Measurements from ENCODE around the gene CALD1.

The CALD1 gene

DNA sequence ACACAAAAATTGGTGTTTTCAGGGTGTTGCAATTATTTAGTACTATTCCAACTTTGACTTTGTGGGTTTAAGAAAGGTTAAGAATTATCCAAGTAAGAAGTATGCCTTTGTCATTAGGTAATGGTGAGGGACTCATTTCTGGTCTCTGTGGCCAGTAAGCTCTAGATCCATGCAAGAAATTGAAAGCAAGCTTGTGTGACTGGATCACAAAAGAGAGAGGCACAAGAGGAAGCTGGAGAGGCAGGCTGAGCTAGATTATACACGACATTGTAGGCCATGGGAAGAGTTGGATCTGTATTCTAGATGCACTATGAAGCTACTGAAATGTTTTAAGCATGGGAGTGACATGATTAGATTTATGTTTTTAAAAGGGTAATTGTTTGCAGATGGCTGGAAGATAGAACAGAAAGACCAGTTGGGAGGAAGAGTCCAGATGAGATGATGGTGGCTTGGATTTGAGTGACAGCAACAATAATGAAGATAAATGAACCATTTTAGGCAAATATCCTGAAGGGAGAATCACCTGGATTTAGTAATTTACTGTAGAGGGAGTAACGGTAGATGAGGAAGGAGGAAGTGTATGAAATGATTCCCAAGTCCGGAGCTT is 50.0 kb downstream of the CALD1 start:
- DNase-seq, result no peak

DNA sequence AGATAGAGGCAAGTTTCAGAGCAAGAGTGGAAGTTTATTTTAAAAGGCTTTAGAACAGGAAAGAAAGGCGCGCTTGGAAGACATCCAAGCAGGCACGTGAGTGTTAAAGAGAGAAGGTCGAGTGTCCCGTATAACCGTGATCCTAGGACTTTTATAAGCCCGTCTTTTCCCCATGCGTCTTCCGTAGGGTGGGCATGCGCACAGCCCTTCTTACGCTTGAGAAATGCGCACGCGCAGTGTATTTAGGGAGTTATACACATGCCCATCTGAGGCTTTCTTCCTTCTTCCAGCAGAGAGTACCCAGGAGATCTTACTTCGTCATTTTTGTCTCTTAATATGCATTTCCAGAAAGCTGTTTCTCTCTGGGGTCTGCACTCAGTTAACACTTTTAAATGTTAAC is 52.4 kb downstream of the CALD1 start:
- DNase-seq, result no peak

DNA sequence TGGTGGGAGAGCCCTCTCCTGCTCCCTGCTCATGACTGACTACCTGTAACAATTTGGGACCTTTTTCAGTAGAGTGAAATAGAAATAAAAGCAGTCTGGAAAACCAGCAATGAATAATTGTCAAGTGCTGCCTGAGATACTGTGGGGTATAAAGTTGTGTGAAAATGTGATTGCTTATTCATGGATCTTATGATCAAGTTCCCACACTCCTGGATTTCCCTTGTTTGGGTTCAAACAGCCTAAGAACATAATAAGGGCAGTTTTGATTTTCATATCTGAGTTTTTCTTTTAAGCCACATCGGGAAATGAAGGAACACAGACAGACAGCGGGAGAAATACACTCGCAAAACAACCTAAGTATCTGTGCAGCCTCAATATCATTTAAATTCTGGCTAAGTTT is 52.9 kb downstream of the CALD1 start:
- no peak for DNase-seq

DNA sequence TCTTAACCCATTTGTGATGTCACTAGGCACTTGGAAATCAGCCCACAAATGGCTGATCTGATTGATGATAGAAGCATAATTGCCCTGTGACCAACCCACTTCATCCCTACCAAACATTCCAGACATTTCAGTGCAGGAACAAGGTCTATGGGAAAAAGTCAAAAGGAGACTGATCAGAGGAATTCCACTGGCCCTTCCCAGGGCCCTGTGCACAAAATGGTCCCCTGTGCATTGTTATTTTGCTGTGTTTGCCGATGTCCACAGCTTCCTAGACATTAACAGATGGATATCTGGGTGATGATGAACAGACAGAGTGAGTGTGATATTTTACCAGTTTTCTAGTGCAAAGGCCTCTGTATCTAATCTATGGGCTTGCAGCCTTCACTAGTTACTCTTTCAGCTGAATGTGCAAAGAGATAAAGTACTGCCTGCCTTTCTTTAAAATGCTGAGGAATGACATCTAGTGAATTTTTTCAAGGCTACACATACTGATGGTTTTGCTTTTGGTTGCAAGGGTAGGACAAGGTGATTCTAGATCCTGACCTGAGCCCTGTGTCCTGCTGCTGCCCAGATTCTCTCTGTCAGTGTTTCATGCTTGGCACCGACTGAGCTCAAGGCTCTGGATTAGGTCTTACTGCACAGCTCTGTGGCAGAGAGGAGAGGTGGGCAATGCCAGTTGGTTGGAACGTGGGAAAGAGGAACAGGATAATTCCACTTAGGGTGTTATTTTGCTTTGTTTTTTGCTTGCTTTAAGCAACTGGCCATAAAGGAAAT is 55.4 kb downstream of the CALD1 start:
- no peak for DNase-seq

DNA sequence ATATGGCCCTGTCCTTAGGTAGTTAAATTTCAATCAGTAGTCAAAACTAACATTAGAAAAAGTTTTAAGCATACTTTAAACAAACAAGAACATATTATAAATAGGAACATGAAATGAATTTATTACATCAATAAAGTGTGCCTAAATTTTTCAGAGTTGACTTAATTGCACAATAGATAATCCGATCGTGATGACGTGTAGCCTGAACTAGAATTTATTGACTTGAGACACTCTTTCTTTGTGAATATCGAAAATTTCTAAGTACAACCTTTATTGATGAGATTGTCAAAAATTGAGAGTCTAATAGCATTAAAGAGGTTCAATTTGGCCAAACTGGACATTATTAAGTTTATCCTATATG is 56.0 kb downstream of the CALD1 start:
- no peak for DNase-seq

DNA sequence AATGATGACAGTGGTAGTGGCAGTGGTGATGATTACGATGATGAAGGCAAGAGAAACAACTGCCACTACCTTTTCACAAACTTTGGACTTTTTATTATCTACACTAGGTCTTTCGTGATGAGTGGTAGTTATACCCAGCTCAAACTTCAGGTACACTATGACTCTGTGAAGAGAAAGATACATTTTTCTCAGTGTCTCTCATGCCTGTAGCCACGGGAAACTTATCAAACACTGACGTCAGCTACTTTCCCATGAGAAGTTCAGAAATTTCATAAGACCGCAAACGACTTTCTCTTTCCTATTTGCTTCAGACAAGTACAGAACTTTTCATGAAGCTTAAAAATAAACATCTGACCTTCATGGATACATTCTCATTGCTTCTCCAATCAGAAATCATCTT is 57.0 kb downstream of the CALD1 start:
- DNase-seq, result no peak

DNA sequence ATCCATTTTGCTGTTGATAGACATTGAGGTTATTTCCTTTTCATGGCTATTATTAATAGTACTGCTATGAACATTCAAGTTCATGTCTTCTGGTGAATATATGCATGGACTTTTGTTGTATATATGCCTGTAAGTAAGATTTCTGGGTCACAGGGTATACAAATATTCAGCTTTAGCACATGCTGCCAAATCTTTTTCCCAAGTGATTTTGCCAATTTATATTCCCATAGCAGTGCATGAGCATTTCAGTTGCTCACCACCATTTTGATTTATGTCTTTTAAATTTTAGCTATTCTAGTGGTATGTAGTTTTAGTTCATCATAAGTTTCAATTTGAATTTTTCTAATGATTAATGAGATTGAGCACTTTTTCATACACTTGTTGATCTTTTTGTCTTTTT is 59.9 kb downstream of the CALD1 start:
- no peak for DNase-seq

DNA sequence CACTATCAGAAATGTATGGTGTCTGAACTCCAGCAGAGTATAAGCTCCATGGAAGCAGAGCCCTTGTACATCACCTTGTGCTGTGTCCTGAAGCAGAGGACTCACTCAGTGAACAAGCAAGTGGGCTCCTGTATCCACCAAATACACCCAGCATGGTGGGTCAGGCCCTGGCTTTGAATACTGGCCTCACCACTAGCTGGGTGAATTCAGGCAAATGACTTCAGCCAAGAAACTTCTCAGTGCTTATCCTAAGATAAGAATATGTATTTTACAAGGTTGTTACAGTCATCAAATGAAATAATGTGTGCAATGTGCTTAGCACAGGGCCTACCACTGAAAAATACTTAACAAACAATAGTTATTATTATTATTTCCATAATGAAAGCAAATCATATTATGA is 62.6 kb downstream of the CALD1 start:
- no peak for DNase-seq

DNA sequence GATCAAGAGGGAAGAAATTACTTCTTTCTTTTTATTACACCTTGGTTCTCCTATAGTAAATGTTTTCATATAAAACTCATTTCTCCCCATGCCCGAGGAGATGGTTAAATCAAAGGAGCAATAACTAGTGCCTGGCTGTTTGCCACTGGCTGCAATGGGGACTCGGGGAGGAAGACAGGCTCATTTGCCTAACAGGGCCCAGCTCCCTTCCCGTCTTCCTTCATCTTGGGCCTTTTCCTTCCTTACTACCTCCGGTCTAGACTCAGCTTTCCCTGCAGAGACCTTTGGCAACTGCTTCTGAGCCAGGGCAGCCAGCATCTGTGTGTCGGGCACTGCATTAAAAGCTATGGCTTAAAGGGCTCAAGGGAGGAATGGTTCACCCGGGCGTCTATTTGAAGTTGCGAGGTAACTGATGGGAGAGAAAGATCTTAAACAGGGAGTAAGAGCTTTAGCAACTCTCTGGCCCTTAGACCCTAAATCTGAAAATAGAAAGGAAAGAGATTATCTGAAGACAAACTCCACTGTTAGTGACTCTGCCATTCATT is 63.5 kb downstream of the CALD1 start:
- no peak for DNase-seq

DNA sequence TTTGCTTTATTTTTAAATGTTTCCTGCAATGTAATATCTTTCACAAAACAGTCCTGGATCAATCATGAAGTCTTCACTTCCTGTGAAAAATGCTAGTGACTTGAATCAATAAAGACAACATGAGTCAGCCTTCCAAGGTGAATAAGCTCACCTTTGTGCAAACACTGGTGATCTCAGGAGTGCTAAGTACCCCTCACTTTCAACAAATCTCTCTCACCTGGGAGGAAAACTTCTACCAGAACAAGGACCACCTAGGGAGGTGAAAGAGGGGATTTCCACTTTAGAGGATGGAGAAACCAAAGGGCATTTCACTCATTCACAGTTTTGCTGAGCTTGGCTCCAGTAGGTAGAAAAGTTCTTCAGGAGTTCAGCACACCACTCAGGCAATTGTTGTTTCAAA is 64.8 kb downstream of the CALD1 start:
- no peak for DNase-seq

DNA sequence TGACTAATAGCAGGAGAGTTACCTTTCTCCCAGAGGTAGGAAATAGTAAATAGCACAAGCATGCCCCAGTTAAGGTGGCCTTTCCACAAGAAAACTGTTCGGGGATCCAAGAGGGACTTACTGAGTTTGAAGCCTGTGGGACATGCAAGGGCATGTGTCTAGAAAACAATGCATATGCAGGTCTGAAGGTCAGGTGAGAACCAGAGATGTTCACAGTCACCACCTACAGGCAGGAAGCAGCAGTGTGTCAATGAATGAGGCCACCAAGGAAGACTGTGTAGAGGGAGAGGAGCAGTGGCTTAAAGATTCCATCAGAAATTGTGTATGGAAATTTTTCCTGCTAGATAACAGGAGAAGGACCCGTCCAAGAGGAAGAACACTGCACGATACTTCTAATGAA is 66.0 kb downstream of the CALD1 start:
- no peak for DNase-seq

DNA sequence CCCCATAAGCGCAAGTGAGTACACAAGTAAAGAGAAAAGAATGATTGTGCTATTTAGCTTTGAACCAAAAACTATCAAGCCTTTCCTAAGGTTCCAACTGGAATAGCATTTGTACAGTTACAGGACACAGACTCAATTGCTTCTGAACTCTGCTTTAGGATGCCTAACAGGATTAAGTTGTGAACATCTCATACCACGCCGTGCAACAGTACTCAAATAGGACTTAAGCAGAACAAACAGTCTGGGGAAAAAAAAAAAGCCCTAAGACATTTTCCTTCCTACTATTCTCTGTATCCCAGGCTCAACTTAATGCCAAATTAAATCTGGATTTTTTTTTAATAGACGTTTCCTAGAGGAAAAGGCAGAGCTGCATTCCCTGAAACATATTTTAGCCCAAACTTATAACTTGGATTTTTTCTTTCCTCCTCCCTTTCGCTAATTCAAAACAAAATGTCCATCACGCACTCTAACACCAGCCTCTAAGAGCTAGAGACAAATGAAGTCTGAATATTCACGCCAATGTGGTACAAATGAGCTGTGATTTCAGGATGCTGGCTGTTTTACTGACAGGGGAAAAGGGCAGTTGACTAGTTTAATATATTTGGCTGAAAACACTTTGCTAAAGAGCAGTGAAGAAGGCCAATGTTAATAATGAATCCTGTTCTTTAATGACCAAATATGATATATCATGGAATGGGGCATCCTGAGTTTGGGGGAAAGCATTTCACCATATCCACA is 68.6 kb downstream of the CALD1 start:
- DNase-seq, result no peak

DNA sequence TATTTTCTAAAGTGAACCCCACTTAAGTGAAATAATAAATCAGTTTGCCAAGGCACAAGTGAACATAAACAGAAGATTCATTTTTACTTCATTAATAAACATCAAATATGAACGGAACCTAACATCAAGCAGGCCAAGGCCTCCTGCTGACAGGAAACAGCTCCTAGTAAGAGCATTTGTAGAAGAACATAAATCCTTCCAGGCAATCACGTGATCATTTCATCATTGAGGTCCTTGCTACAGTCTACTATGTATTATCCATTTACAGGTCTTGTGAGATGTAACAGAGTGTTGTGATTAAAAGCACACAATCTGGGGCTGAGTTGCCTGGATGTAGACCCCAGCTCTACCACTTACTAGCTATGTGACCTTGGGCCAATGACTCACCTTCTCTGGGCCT is 70.6 kb downstream of the CALD1 start:
- DNase-seq, result no peak

DNA sequence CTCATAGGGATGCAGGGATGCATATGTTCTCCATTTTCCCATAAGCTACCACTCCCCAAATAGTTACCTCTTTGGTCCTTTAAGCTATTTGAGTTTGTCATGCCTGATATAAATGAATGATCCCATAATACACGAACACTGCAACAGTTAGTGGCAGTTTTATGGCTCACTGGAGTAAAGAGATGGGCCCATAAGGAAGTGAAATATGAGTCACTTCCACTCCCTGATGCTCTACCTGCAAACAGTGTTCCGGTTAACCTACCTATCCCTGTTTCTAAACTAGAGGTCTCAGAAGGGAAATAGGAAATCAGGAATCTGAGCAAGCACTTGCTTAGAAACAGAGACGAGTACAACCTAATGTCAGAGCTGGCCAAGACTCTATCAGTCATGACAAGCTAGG is 71.7 kb downstream of the CALD1 start:
- DNase-seq, result no peak

DNA sequence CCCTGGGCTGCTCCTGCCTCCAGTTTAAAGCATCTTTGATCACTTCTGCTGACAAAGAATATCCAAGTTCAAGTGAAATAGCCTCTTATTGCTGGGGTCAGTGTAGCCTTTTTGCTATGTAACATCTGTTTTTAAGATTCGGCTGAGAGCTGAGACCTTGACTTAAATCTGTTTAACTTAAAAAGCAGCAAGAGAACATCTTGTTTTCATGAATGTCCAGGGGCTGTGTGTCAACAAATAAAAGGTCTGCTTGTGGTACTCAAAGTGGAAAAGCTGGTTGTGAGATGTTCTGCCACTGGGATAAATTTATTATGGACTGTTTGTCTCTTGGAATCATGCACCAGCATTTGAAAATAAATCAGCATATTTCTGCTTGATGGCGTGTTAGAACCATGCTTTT is 73.2 kb downstream of the CALD1 start:
- no peak for DNase-seq

DNA sequence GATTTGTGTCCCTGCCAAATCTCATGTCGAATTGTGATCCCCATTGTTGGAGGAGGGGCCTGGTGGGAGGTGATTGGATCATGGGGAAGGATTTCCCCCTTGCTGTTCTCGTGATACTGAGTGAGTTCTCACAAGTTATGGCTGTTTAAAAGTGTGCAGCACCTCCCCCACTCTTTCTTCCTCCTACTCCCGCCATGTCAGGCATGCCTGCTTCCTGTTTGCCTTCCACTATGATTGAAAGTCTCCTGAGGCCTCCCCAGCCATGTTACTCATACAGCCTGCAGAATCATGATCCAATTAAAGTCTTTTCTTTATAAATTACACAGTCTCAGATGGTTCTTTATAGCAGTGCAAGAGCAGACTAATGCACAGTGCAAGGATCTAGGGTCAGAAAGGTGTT is 75.4 kb downstream of the CALD1 start:
- DNase-seq, result no peak

DNA sequence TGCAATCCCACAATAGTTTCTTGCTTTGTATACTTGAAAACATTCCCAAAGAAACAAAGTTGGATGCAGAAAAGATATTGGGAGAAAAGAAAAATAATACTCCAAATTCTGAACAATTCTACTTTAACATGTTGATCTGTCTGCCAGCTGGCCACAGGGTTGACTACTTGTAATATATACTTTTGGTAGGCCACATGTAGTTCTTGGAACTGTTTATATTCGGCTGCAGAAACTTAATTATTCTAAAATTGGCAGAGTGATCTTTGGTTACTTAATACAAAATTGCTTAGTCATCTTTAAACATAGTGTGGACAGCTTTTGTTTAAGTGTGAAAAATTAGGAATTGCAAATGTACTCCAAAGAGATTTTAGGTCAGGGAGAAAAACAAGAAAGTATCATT is 76.0 kb downstream of the CALD1 start:
- no peak for DNase-seq

DNA sequence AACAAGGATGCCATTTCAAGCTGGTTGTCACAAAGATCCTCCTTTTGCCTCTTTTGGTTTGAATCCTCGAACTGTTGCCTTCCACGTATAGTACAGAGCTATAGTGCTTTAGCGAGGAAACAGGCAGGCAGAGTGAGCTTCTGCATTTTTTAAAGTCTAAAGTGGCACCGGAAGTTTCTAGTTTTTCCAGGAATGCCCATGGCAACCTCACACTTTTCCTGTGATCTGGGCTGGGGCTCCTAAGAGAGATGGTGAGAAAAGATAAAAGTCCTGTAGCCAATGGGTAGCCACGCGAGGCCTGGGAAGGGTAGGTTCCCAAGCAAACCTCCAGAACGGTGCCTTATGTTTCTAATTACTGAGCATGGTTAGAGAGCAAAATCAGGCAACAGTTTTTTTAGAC is 76.7 kb downstream of the CALD1 start:
- no peak for DNase-seq

DNA sequence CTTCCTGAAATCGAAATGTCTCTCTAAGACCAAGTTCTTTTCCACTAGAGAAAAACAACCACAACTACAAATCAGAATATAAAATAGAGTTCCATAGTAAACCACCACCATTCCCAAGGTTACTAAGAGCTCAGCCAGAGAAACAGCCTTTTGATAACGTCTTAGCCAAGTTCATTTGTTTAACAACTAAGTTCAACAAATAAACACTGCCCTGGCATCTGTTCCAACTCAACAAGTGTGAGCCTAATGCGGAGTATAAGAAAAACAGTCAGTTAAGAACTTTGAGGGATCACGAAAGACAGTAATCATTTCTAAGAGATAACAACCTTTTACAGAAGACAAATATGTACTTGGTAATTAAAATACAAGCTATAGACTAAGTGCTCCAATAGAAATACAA is 77.3 kb downstream of the CALD1 start:
- no peak for DNase-seq

DNA sequence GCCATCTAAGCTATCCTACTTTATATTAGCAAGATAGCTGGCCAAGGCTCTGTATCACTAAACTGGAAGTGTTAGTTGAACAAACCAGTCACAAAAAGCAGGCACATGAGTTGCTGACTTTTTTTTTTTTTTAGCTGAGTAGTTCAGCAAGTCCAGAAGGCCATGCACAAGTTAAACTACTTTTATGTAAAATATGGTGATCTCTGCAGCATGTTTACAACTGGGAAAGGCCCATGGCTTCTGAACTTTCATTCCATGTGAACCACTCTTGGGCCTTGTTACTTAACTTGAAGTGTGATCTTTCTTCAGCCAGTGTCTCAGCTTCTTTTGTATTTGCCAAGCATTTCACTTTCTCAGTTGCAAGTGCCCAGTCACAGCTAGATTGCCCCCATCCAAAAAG is 78.5 kb downstream of the CALD1 start:
- DNase-seq, result no peak

DNA sequence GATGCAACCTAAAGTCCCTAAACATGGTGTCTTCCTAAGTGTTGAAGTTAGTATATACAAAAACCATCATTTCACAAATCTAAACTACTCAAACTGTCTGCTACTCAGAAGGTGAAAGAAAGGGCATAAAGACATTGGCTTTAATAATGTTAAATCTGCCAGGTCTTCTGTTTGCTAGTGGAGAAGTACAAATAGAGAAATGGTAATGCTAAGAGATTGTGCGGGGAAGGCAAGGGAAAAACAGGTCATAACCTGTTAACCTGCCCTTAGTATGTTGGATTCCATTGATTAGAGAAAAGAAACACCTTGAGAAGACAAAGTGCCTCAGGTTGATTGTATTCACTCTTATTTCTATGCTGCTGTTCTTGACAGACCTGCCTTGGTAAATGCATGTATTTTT is 80.3 kb downstream of the CALD1 start:
- no peak for DNase-seq

DNA sequence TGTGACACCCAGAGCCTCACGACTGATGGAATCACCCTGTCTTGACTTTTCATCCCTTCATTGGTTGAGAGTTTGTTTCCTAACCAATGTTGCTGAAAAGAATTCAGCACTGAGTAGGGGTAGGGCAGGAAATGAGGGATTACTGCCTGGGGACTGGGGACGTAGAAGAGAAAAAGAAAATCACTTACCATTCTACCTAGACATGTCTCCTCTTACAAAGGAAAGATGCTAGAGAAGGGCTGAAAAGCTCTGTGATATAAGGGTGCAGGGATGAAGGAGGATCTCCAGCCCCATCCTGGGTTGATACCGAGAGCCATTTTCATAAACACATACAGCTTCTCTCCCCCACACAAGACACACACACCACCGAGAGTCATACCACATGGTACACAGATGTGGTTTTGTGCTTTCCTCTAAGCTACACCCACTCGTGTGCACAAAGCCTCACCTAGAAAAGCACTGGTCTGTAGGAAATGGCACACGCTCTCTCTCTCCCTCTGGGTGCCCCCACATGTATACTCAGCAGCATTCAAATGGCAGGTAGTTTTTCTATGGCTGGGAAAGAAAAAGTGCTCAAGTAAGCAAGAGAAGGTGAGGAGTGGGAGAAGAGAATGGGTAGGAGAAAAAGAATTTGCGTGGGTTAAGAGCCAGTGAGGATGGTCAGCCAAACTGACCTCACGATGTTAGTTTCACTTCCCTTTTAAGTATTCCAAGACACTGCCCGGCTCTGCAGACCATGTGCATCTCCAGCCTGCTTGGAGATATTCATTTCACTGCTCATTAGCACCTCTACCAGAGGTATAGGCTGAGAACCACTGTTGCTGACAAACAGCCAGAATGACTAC is 85.8 kb downstream of the CALD1 start:
- DNase-seq, result no peak

DNA sequence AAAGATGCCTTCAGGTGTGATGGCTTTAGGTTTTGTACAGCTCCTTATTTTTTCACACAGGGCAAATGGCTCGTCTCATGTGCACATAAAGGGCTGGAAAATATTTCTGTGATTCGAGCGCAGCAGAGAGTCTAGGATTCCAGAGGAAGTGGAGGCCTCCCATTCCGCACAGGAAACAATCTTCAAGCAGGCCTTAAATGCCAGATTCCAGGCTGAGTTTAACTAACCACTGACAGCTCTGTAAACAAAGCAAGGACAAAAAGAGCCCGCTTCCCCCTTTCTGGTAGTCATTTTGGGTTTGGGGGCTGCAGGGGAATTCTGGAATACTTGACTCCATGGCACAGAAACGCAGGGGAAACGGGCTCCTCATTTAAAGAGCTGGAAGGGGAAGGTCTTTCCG is 87.2 kb downstream of the CALD1 start:
- no peak for DNase-seq
